ENCODE results near the gene RFT1. TPM values are rescaled to one million over a fixed set of nuclear protein-coding genes. Genes with fewer than 3 reads are reported as not detected.

The RFT1 gene
- total RNA-seq, 4 donors from 2014 or later = 8.6 to 16.1 (median 15.5) TPM

DNA sequence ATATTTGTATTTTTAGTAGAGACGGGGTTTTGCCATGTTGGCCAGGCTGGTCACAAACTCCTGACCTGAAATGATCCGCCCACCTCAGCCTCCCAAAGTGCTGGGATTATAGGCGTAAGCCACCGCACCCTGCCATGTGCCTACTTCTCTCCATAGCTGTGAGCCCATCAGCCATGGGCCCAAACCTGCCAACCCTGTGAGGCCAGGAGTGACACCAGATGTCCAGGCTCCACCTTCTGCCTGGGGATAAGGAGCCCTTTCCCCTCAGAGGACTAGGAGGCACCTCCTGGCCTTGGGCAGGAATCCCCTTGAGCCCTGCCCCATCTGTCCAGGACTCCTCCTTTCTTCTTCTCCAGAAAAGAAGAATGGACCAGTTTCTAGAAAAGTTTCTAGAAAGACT lies 14.2 kb upstream of the RFT1 start:
- intact Hi-C loops (cut with DNase I; ENCODE audit: low total_unique reads) = no loop called here
- WGBS, 2 donors = 94% methylated on average over 4 of the region's 4 CpGs
- no peak overlapping the region for H3K4me3 ChIP-seq (ENCODE audit: low read depth, poor library complexity, severe bottlenecking)
- DNase-seq (ENCODE audit: low spot score in 2 of 2) = no peak
- TF ChIP-seq POLR2A (IDR thresholded peaks at IDR 0.05) (no peak), CTCF (IDR thresholded peaks at IDR 0.05) (no peak)

DNA sequence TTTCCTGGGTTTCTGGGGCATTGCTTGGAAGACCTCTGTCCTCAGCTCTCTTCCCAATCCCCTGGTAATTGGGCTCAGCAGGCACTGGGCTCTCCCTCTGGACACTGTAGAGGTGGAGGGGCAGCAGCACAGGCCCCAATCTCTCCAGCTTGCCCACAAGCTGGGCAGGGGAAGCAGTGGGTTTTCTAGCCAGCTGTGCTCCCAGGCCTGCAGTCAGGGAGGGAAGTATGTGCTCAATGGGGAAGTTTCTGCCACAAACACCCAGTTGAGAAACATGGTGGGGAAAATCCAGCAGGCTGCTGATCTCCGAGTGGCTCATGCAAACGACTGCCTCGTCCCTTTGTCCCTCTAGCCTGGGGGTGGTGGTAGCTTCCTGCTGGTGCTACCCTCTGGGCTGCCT lies 12.8 kb upstream of the RFT1 start:
- 79 to 91% methylated on average over 3 of the region's 3 CpGs for WGBS, 2 donors
- no peak for DNase-seq (ENCODE audit: low spot score in 2 of 2)
- TF ChIP-seq CTCF (IDR thresholded peaks at IDR 0.05) = no peak
- TF ChIP-seq POLR2A (IDR thresholded peaks at IDR 0.05) = no peak
- intact Hi-C loops (cut with DNase I; ENCODE audit: low total_unique reads) = no loop called here
- no peak overlapping the region for H3K4me3 ChIP-seq (ENCODE audit: low read depth, poor library complexity, severe bottlenecking)

DNA sequence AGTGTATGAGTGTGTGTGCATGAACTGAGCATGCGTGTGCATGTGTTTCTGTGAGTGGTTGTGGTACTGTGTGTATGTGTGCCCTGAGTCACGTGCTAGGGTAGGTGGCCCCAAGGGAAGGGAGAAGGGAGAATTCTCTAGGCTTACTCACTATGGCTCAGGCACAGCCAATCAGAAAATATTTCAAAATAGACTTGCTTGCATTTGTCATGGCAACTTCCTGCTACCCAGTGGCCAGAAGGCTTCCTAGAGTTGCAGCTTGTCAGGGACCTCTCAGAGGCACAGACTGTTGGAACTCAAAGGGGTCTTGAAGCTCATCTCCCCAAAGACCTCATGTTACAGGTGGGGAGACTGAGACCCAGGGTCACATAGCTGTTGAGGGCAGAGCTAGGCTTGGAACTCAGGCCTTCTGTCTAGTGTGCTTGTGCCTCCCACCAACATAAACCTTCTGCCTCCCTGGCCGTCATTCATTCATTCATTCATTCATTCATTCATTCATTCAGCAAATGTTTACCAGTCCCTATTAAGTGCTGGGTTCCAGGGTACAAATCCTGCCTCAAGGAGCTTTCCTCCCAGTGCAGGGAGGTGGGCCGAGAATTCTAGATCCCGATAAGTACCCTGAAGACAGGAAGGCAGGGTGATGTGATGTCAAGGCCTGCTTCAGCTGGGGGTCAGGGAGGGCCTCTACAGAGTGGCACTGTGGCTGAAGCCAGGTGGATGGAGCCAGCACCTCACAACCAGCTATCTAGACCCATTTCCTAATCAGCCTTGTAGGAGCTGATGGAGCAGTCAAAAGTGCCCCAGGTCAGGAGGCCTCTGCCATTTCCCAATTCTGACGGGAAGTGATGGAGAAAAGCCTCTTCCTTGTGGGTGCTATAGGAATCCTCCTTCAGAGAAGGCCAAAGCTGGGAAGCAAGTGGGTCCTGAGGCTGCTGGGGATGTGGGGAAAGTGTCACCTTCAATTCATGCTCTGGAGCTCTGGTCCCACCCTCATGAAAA lies 10.9 kb upstream of the RFT1 start:
- intact Hi-C loops (cut with DNase I; ENCODE audit: low total_unique reads) = no loop called here
- DNase-seq (ENCODE audit: low spot score in 2 of 2) = no peak
- 79% methylated on average over 6 of the region's 6 CpGs for WGBS, 2 donors
- H3K4me3 ChIP-seq (ENCODE audit: low read depth, poor library complexity, severe bottlenecking) = no peak overlapping the region
- TF ChIP-seq POLR2A (IDR thresholded peaks at IDR 0.05) (no peak), CTCF (IDR thresholded peaks at IDR 0.05) (no peak)

DNA sequence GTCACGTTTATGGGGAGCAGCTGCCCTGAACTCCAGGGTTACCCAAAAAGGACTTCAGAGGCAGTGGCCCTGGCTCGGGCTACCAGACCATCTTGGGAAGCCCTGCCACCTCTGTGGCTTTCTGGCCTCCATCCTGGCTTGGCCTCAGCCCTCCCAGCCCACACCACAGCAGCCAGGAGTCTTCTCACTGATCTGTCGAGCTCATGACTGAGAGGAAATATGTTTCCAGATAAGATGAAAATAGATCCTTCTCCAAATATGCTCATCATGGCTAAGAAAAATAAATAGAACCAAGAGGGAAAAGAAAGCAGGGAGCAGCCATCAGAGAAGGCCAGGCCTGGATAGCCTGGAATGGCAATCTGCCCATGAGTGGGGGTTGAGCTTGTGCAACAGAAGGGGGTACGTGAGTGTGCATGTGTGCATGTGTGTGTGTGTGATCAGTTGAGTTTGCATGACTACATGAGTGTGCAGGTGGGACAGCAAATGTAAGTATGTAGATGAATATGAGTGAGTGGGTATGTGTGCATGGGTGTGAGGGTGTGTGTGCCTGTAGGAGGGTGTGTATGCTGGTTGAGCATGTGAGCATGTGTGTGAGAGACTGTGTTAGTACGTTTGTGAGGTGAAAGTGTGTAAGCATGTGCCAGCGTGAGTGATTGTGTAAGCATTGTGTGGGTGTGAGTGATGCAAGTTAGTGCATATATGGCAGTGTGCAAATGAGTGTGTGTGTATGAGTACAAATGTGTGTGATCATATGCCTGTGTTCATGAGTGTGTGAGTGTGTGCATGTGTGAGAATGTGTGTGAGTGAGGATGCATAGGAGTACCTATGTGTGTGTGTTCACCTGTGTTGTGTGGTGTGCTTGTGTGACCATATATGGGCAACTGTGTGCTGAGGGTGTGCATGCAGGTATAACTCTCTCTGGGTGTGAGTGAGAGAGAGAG lies 9.9 kb upstream of the RFT1 start:
- intact Hi-C loops (cut with DNase I; ENCODE audit: low total_unique reads) = no loop called here
- no peak for DNase-seq (ENCODE audit: low spot score in 2 of 2)
- WGBS, 2 donors = 58 to 62% methylated on average over 6 of the region's 6 CpGs
- H3K4me3 ChIP-seq (ENCODE audit: low read depth, poor library complexity, severe bottlenecking) = no peak overlapping the region
- TF ChIP-seq POLR2A (IDR thresholded peaks at IDR 0.05) (no peak), CTCF (IDR thresholded peaks at IDR 0.05) (no peak)

GRCh38 chr3:53137835-53138446 lies 7.7 kb upstream of the RFT1 start:
- TF ChIP-seq POLR2A (IDR thresholded peaks at IDR 0.05) (no peak), CTCF (IDR thresholded peaks at IDR 0.05) (no peak)
- intact Hi-C loops (cut with DNase I; ENCODE audit: low total_unique reads) = no loop called here
- 86 to 92% methylated on average over 4 of the region's 4 CpGs for WGBS, 2 donors
- DNase-seq (ENCODE audit: low spot score in 2 of 2) = no peak
- H3K4me3 ChIP-seq (ENCODE audit: low read depth, poor library complexity, severe bottlenecking) = no peak overlapping the region

Data from lower leg skin (tissue), 4 donors.